HepG2 (cell line): ENCODE results near the gene ANKRD65. TPM values are rescaled to one million over a fixed set of nuclear protein-coding genes. Genes with fewer than 3 reads are reported as not detected.

Experiments used
- AKAP8 ChIP-seq: sonication (generic); formaldehyde crosslinking; IDR thresholded peaks from 2 replicates; pipeline ENCODE4 v1.5.1; 2020; ENCODE audit warnings: mild to moderate bottlenecking, missing genetic modification reagents
- ATF2 ChIP-seq: sonication (generic); formaldehyde crosslinking; IDR thresholded peaks from 2 replicates; pipeline ENCODE4 v1.4.0; 2020; ENCODE audit warnings: missing genetic modification reagents
- CCDC6 ChIP-seq: sonication (generic); formaldehyde crosslinking; IDR thresholded peaks from 2 replicates; pipeline ENCODE4 v1.8.1; 2022; ENCODE audit warnings: mild to moderate bottlenecking, missing genetic modification reagents, moderate library complexity
- CENPBD1 ChIP-seq: sonication (generic); formaldehyde crosslinking; IDR thresholded peaks from 2 replicates; pipeline ENCODE4 v1.8.0; 2022; ENCODE audit warnings: missing genetic modification reagents, low read depth, mild to moderate bottlenecking, borderline replicate concordance
- GTF2F1 ChIP-seq: fragments of 150-350 bp; IDR thresholded peaks from 2 replicates; pipeline ENCODE4 v1.6.1; 2014; ENCODE audit warnings: low read length
- HNF1B ChIP-seq: sonication (generic); formaldehyde crosslinking; IDR thresholded peaks from 2 replicates; pipeline ENCODE4 v1.5.1; 2020; ENCODE audit warnings: mild to moderate bottlenecking, moderate library complexity, missing genetic modification reagents
- HOXA9 ChIP-seq: sonication (generic); formaldehyde crosslinking; IDR thresholded peaks from 2 replicates; pipeline ENCODE4 v1.8.1; 2022; ENCODE audit warnings: missing genetic modification reagents, mild to moderate bottlenecking, moderate library complexity, borderline replicate concordance
- MAFK ChIP-seq, 2 experiments: IDR thresholded peaks in 1 of 2; conservative IDR thresholded peaks in 1 of 2; 2 replicates each; pipeline ENCODE4 v1.6.1; 2011; ENCODE audit warnings: improper control_type of control experiment in 2 of 2, low read length in 2 of 2
- NFE2L1 ChIP-seq: sonication (generic); formaldehyde crosslinking; IDR thresholded peaks from 2 replicates; pipeline ENCODE4 v1.4.0; 2020; ENCODE audit warnings: missing genetic modification reagents, mild to moderate bottlenecking, borderline replicate concordance
- NR3C1 ChIP-seq: sonication (generic); formaldehyde crosslinking; IDR thresholded peaks from 2 replicates; pipeline ENCODE4 v1.4.0; 2020; ENCODE audit warnings: missing genetic modification reagents
- NRL ChIP-seq: sonication (generic); formaldehyde crosslinking; IDR thresholded peaks from 2 replicates; pipeline ENCODE4 v1.5.0; 2020; ENCODE audit warnings: missing genetic modification reagents, mild to moderate bottlenecking, moderate library complexity, borderline replicate concordance
- ONECUT2 ChIP-seq: sonication (generic); formaldehyde crosslinking; IDR thresholded peaks from 2 replicates; pipeline ENCODE4 v1.4.0; 2020; ENCODE audit warnings: missing genetic modification reagents
- PCBP1 ChIP-seq: fragments of 200-400 bp; formaldehyde crosslinking; IDR thresholded peaks from 2 replicates; pipeline ENCODE4 v1.6.1; 2017; ENCODE audit warnings: mild to moderate bottlenecking, low read depth, low read length, borderline replicate concordance
- RAD21 ChIP-seq: fragments of 450-650 bp; formaldehyde crosslinking; IDR thresholded peaks from 2 replicates; pipeline ENCODE4 v1.5.0; 2020; ENCODE audit warnings: mild to moderate bottlenecking
- RFXANK ChIP-seq: IDR thresholded peaks from 2 replicates; pipeline ENCODE4 v1.6.1; 2016
- RXRB ChIP-seq: IDR thresholded peaks from 2 replicates; pipeline ENCODE4 v1.6.1; 2016; ENCODE audit warnings: borderline replicate concordance, missing genetic modification reagents, missing compliant biosample characterization
- SNAPC2 ChIP-seq: sonication (generic); formaldehyde crosslinking; IDR thresholded peaks from 2 replicates; pipeline ENCODE4 v1.8.1; 2022; ENCODE audit warnings: mild to moderate bottlenecking, missing genetic modification reagents
- SPEN ChIP-seq: sonication (generic); formaldehyde crosslinking; IDR thresholded peaks from 2 replicates; pipeline ENCODE4 v1.5.1; 2020; ENCODE audit warnings: low read depth, mild to moderate bottlenecking, missing genetic modification reagents
- ZC3H13 ChIP-seq: sonication (generic); formaldehyde crosslinking; IDR thresholded peaks from 2 replicates; pipeline ENCODE4 v1.8.1; 2023; ENCODE audit warnings: mild to moderate bottlenecking, missing genetic modification reagents, moderate library complexity
- ZNF33B ChIP-seq: sonication (generic); formaldehyde crosslinking; IDR thresholded peaks from 2 replicates; pipeline ENCODE4 v1.5.1; 2020; ENCODE audit warnings: mild to moderate bottlenecking, missing genetic modification reagents
- ZNF446 ChIP-seq: sonication (generic); formaldehyde crosslinking; IDR thresholded peaks from 2 replicates; pipeline ENCODE4 v1.5.0; 2020; ENCODE audit warnings: mild to moderate bottlenecking, missing genetic modification reagents
- ZNF704 ChIP-seq: sonication (generic); formaldehyde crosslinking; IDR thresholded peaks from 2 replicates; pipeline ENCODE4 v1.8.1; 2023; ENCODE audit warnings: mild to moderate bottlenecking, inconsistent platforms, moderate library complexity, missing genetic modification reagents, borderline replicate concordance
- ZNF720 ChIP-seq: sonication (generic); formaldehyde crosslinking; IDR thresholded peaks from 2 replicates; pipeline ENCODE4 v1.4.0; 2020; ENCODE audit warnings: missing genetic modification reagents
- ZNF749 ChIP-seq: sonication (generic); formaldehyde crosslinking; IDR thresholded peaks from 2 replicates; pipeline ENCODE4 v1.8.0; 2022; ENCODE audit warnings: mild to moderate bottlenecking, missing genetic modification reagents, moderate library complexity, borderline replicate concordance
- ZNF83 ChIP-seq: sonication (generic); formaldehyde crosslinking; IDR thresholded peaks from 2 replicates; pipeline ENCODE4 v1.4.0; 2020; ENCODE audit warnings: missing genetic modification reagents, mild to moderate bottlenecking, borderline replicate concordance
- ZNF891 ChIP-seq: sonication (generic); formaldehyde crosslinking; IDR thresholded peaks from 2 replicates; pipeline ENCODE4 v1.5.0; 2020; ENCODE audit warnings: mild to moderate bottlenecking, missing genetic modification reagents
- polyA plus RNA-seq, 8 experiments: library from polyadenylated mRNA; depleted of rRNA in 3 of 8; stranded (reverse) in 7 of 8; unstranded in 1 of 8; fragments of >200 nt; fragmentation: Illumina TruSeq in 4 of 8; extraction: Trizol in 4 of 8; gene quantifications; 2 replicates each; pipeline versions ENCODE4 v1.2.1 to v1.2.3, GENCODE V29; 2011 to 2016; ENCODE audit warnings: low read depth in 4 of 8, missing spikeins in 1 of 8, mixed read lengths in 1 of 8; ENCODE audit not compliant: insufficient read depth in 1 of 8
- total RNA-seq, 5 experiments: library from RNA; depleted of rRNA; stranded (reverse); fragments of >200 nt; fragmentation: Illumina TruSeq; extraction: Trizol; gene quantifications; 2 replicates each; pipeline ENCODE4 v1.2.3, GENCODE V29; 2016; ENCODE audit warnings: low read depth in 1 of 5

Gene ANKRD65
- total and polyA plus RNA-seq, 2 of the 13 experiments (the other 11 are each of a cell fraction or from before 2014, with no cell fraction given), result 12.1 to 30.1 TPM

- TF ChIP-seq NRL (CRISPR knock-in tag) (peak; percentile 82; the same call in 1 of the 2 replicates), HOXA9 (CRISPR knock-in tag) (no peak), RAD21 (CRISPR knock-in tag) (peak; percentile 29; the same call in 1 of the 2 replicates), SPEN (CRISPR knock-in tag) (peak; percentile 82; the same call in 1 of the 2 replicates), RFXANK (CRISPR knock-in tag) (0 out of 2 replicates have a peak, but pooled peaks have one; percentile 43), AKAP8 (CRISPR knock-in tag) (peak; percentile 97), HNF1B (CRISPR knock-in tag) (peak; percentile 78; the same call in 1 of the 2 replicates), ZNF83 (CRISPR knock-in tag) (no peak; the same call in 1 of the 2 replicates), GTF2F1 (no peak), ZNF446 (CRISPR knock-in tag) (peak; percentile 81; the same call in 1 of the 2 replicates), NFE2L1 (CRISPR knock-in tag) (no peak), NR3C1 (no peak), SNAPC2 (0 out of 2 replicates have a peak, but pooled peaks have one; percentile 13), CCDC6 (CRISPR knock-in tag) (no peak; the same call in 1 of the 2 replicates), ZC3H13 (CRISPR knock-in tag) (peak; percentile 88), MAFK (conservative IDR thresholded peaks at IDR 0.05 in 1 of 2, IDR thresholded peaks at IDR 0.05 in 1 of 2; ENCODE audit: low read length in 2 of 2) (no peak), ONECUT2 (CRISPR knock-in tag) (no peak), CENPBD1 (CRISPR knock-in tag) (no peak), ZNF891 (no peak), ZNF720 (CRISPR knock-in tag) (no peak), ZNF33B (CRISPR knock-in tag) (0 out of 2 replicates have a peak, but pooled peaks have one; percentile 65), RXRB (CRISPR knock-in tag) (peak; percentile 83), ATF2 (CRISPR knock-in tag) (peak; percentile 71), PCBP1 (peak; percentile 70; the same call in 1 of the 2 replicates), ZNF704 (no peak), ZNF749 (CRISPR knock-in tag) (peak; percentile 83; the same call in 1 of the 2 replicates)
These were observed 10.8 kb upstream of the ANKRD65 start (continued) for GRCh38 chr1:1431845-1432273.
